DOHH2 (cell line): ENCODE measurements around the gene TREX2.

Source experiments
- CTCF ChIP-seq: fragments of 200-600 bp; sonication (generic); IDR thresholded peaks from one replicate; pipeline ENCODE4 v1.5.1; 2014; ENCODE audit warnings: antibody characterized with exemption, mild to moderate bottlenecking, low read depth, low read length; ENCODE audit not compliant: poor library complexity, severe bottlenecking
- EZH2phosphoT487 ChIP-seq: fragments of 200-600 bp; sonication (generic); IDR thresholded peaks from 2 replicates; pipeline ENCODE4 v1.6.1; 2017; ENCODE audit warnings: borderline replicate concordance, mild to moderate bottlenecking, antibody characterized with exemption, low read length, moderate library complexity, mixed read lengths

- no peak for TF ChIP-seq CTCF
- TF ChIP-seq EZH2phosphoT487, result no peak
These were observed 2.2 kb downstream of the TREX2 start for GRCh38 chrX:153443476-153444332.
